Stimulated activated CD4-positive, alpha-beta T cell treated with anti-CD3 and anti-CD28 coated beads, Interleukin-4, amount 100 ng/mL, for 48 hours (primary cell): ENCODE data around the gene EXOC2.
"Not testable (repeated sequence)": the region's sequence is repeated elsewhere in the genome, so short reads cannot be mapped to it uniquely, and the experiment has no call there.

Experiments
- DNase-seq, 2 donors: peaks; one replicate each; pipeline ENCODE4 v3.0.0-alpha.2; 2020; ENCODE audit warnings: low read depth in 2 of 2

EXOC2 gene

GRCh38 chr6:628766-629165 is 64.2 kb downstream of the EXOC2 start:
- no peak for DNase-seq

GRCh38 chr6:626236-626635 is 66.7 kb downstream of the EXOC2 start:
- no peak for DNase-seq

GRCh38 chr6:624979-625378 is 68.0 kb downstream of the EXOC2 start:
- DNase-seq, result no peak

- no peak for DNase-seq
These were observed 70.5 kb downstream of the EXOC2 start for GRCh38 chr6:622462-622861.

DNA sequence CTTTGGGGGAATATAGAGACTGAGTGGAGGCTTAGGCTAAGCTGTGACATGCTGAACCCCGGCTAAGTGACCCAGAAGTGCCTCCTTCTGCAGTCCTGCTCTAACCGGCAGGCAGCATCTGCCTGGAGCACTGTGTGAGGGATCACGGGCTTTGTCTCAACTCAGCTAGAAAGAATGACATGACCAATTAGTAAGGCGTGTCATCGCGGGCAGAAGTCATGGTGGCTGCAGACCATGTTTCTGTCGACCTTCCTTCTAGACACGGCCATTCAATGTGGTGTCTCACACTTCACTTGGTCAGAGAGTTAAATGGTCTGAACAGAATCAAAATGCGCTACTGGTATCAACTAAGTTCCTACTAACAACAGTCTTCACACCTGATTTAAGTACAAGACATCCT is 71.0 kb downstream of the EXOC2 start:
- DNase-seq, result no peak

DNA sequence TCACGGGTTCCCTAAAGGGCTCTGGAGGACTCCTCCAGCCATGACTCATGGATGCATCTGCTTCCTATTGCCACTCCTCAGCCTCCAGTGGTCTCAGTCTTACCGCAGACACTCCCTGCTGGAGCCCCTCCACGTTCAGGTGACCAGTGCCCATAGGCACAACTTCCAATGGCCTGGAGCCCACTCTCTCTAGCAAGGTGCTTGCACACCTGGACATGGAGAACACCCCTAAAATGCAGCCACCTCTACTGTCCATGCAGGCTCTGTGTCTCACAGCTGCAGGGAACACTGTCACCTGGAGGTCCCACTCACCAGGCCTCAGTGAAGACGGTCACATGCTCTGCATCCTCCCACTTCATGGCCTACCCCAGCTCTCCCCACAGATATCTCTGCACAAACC is 72.0 kb downstream of the EXOC2 start:
- no peak for DNase-seq

- no peak for DNase-seq
These were observed 72.8 kb downstream of the EXOC2 start for GRCh38 chr6:620166-620565.

- no peak for DNase-seq
These were observed 75.4 kb downstream of the EXOC2 start for GRCh38 chr6:617456-618100.

DNA sequence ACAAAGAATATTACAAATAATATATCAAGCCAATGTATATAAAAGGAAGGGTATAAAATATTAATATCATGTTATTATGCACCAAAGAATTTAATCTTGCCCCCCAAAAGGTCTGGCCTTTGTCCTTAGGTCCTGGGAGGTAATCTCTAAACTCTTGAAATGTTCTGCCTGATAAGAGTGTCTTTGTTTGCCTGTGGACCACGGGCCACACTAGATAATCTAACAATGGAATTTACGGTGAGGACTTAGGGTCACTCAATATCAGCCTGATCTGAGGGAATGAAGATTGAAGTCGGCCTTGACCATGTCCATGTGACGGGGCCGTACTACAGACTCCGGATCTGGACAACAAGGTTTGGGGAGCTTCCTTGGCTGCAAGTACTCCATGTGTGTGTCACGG is 79.0 kb downstream of the EXOC2 start:
- DNase-seq, result no peak

GRCh38 chr6:611928-612327 is 81.0 kb downstream of the EXOC2 start:
- no peak for DNase-seq

GRCh38 chr6:610882-611281 is 82.1 kb downstream of the EXOC2 start:
- no peak for DNase-seq

DNA sequence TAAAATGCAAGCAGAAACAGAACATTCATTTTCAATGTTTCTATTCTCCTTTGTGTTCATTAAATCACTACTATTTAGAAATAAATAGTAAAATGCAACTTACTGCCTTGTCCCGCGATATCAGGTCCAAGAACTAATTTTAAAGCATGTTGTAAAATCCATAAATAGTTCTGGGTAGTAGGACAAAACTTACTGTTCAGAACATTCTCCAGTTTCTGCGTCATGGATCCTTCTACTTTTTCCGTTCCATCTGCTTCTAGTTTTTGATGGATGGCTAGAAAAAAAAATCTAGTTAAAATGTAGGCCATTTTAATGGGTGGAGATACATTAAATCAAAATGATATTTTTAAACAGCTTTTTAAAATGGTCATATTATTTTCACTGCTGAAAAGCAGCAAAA is 83.0 kb downstream of the EXOC2 start:
- DNase-seq, result no peak

DNA sequence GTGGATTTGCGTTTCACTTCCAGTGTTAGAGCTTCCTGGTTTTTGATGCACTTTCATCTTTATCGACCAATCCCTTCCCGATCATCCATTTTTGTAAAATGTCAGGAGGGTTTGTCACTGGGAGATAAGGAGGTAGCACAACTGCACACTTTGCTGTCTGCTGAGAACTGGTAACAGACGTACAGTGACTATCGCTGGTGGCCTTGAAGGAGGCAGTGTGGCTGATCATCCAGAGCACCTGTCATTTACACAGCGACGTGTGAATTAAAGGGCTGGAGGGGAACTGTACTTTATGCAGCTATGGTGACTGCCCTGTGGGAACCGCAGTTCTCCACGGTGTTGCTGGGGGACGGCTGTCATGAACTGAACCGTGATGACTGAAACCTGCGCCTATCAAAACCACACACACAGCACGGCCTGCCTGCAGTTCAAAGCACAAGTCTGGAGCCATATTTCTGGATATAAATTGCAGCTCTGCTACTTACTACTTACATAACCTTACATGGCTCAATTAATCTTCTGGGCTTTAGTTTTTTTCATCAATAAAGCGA is 86.0 kb downstream of the EXOC2 start:
- DNase-seq, result no peak

- not testable (repeated sequence) for DNase-seq
These were observed 87.0 kb downstream of the EXOC2 start for GRCh38 chr6:605895-606294.

- DNase-seq, result no peak
These were observed 88.4 kb downstream of the EXOC2 start for GRCh38 chr6:604579-604978.

- DNase-seq, result no peak
These were observed 89.7 kb downstream of the EXOC2 start for GRCh38 chr6:603265-603664.

GRCh38 chr6:599576-600448 is 93.1 kb downstream of the EXOC2 start:
- DNase-seq, result no peak

- DNase-seq, result no peak
These were observed 99.1 kb downstream of the EXOC2 start for GRCh38 chr6:593907-594212.

GRCh38 chr6:593139-593906 is 99.6 kb downstream of the EXOC2 start:
- DNase-seq, result peak; percentile 46 to 58

GRCh38 chr6:589090-589489 is 103.8 kb downstream of the EXOC2 start:
- no peak for DNase-seq

GRCh38 chr6:586553-586952 is 106.4 kb downstream of the EXOC2 start:
- no peak for DNase-seq

GRCh38 chr6:583635-584034 is 109.3 kb downstream of the EXOC2 start:
- no peak for DNase-seq

DNA sequence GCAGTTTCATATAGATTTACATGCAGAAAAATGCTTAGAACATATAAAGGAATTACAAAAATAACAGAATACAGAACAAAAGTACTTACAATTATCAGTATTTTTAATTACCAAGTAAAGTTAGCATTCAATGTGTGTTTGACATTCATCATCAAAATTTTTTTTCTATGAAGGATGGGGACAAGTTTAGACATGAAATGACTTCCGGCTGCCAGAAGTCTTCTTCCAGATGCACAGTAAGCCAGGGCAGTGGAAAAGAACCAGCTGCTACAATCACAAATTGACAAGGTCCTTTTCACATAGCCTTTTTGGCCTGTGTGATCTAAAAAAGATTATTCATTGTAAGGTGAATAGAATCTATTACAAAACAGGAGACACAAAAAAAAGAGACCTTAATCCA is 109.8 kb downstream of the EXOC2 start:
- no peak for DNase-seq
